Retinal pigment epithelial cell (primary cell): Measurements from ENCODE around the gene SF3B4.

Experiments
- DNase-seq: peaks from one replicate; pipeline ENCODE4 v3.0.0-alpha.2; 2010; ENCODE audit warnings: low read depth
- H3K4me3 ChIP-seq: 2 replicates; pipeline ENCODE4 v1.5.1; 2011; ENCODE audit warnings: mild to moderate bottlenecking, low read length, control low read depth, moderate library complexity
- TF ChIP-seq, protein P1 (sequence below): conservative IDR thresholded peaks from 2 replicates; pipeline ENCODE4 v1.5.1; 2011; ENCODE audit warnings: low read depth, low read length, control low read depth, inconsistent platforms

Gene SF3B4, protein sequence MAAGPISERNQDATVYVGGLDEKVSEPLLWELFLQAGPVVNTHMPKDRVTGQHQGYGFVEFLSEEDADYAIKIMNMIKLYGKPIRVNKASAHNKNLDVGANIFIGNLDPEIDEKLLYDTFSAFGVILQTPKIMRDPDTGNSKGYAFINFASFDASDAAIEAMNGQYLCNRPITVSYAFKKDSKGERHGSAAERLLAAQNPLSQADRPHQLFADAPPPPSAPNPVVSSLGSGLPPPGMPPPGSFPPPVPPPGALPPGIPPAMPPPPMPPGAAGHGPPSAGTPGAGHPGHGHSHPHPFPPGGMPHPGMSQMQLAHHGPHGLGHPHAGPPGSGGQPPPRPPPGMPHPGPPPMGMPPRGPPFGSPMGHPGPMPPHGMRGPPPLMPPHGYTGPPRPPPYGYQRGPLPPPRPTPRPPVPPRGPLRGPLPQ

DNA sequence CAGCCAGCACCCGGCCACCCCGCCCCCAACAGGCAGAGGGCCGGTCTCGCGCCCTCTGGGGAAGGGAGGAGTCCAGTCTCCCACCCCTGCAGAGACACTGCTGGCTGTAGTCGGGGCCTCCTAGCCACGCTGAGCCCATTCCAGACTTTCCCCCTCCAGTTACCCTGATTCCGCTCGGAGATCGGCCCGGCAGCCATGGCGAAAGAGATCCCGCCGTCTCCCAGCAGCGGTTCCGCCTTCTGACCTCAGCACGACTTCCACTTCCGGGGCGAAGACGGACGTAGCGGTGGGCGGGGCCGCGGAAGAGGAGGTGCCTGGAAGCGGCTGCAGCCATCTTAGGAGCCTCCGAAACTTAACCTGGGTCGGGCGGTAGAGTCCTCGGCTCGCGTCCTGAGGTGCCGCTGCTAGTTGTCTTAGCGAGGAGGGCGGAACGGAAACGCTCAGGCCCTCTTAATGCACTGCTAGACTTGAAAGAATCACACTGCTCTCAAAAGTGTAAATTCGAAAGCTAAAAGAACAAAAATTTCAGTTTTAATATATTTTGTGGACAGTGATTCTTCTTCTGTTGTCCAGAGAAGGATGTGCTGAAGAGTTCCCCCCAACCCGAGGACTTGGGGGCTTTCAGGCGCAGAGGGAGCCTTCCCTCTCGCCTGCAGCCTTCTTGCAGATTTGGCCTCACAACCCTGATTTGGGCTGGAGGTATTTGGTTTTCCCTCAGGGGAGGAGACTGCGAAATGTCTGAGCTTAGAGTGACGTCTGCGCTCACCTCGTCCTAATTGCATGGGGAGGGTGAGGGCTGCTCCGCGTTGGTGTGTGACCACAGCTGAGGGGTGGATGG lies at the start of gene SF3B4:
TSS of gene SF3B4 (minus strand) at position 241 of the 838 bp plus-strand sequence. CDS start at position 197, 44 bp downstream.
- peak within 1 kb of the TSS; percentile 91 for H3K4me3 ChIP-seq
- DNase-seq: peak; percentile 58
- TF ChIP-seq, protein P1, sequence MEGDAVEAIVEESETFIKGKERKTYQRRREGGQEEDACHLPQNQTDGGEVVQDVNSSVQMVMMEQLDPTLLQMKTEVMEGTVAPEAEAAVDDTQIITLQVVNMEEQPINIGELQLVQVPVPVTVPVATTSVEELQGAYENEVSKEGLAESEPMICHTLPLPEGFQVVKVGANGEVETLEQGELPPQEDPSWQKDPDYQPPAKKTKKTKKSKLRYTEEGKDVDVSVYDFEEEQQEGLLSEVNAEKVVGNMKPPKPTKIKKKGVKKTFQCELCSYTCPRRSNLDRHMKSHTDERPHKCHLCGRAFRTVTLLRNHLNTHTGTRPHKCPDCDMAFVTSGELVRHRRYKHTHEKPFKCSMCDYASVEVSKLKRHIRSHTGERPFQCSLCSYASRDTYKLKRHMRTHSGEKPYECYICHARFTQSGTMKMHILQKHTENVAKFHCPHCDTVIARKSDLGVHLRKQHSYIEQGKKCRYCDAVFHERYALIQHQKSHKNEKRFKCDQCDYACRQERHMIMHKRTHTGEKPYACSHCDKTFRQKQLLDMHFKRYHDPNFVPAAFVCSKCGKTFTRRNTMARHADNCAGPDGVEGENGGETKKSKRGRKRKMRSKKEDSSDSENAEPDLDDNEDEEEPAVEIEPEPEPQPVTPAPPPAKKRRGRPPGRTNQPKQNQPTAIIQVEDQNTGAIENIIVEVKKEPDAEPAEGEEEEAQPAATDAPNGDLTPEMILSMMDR: no peak

DNA sequence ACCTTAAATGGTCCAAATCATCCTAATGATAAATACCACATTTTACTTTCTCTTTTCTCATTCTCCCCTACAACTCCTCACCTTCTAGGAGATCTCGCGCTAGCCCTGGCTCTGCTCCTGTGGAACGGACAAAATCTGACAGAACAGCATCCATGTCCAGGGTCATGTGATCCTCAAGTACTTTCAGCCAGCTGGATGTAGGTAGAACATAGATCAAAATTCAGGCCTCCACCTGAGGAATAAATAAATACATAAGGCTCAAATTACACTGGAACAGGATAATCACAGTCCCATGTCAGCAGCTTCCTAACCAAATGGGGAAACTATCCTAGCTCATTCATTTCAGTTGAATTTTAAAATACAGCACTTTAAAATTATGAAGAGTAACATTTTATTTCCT lies 49.7 kb upstream of the SF3B4 start:
- H3K4me3 ChIP-seq: no peak overlapping the region
- no peak for DNase-seq
- TF ChIP-seq, protein P1: no peak

DNA sequence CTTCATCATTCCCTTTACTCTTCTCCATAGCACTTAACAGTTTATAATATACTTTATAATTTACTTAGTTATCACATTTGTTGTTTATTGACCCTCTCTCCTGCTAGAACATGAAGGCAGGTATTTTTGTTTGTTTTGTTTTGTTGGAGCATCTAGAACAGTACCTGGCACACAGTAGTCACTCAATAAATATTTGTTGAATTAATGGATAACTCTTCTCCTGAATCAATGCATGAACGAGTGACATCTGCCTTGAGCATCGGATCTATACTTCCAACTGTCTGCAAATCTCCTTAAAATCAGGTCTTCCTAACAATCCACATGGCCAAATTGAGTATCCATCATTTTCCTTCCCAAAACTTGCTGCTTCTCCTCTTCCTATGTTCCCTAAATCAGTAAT lies 44.9 kb upstream of the SF3B4 start:
- DNase-seq: no peak
- no peak overlapping the region for H3K4me3 ChIP-seq
- TF ChIP-seq, protein P1: no peak

DNA sequence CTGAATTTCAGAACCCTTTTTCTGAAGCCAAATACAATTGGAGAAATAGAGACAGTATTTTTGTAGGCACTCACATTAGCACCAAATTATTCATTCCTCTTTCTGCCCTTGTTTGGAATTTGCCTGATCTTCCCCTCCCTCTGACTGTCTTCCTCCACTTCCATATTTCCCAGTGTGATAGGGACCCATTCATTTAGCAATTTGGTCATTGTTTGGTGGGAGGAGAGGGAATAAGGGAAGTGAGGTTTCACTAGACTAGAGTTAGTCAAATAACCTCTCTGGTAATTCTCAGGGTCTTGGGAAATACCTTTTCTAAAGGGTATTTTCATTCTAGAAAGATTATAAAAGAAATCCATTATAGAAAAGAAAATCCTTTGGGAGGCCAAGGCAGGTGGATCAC lies 40.0 kb upstream of the SF3B4 start:
- DNase-seq: no peak
- TF ChIP-seq, protein P1: no peak

DNA sequence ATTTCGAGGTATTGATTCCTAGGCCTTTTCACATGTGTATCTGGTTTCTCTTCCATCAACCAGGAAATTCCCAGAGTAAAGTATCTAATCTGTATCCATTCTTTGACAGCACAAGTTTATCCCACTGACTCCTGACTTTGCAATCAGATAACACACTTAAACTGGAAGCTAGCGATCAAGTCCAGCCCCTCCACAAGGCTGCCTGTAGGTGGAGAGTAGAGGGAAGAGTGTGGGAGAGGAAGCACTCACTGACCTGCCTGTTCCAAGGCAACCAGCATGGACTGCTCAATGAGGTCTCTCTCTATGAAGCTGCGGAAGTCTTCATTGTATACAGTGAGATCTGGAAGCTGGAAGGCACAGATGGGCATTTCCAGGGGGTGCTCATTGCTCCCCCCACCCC lies 39.4 kb upstream of the SF3B4 start:
- no peak for DNase-seq
- TF ChIP-seq, protein P1: no peak
- no peak overlapping the region for H3K4me3 ChIP-seq

More for the DNA sequence above, 40.0 kb upstream of the SF3B4 start:
- H3K4me3 ChIP-seq: no peak overlapping the region

DNA sequence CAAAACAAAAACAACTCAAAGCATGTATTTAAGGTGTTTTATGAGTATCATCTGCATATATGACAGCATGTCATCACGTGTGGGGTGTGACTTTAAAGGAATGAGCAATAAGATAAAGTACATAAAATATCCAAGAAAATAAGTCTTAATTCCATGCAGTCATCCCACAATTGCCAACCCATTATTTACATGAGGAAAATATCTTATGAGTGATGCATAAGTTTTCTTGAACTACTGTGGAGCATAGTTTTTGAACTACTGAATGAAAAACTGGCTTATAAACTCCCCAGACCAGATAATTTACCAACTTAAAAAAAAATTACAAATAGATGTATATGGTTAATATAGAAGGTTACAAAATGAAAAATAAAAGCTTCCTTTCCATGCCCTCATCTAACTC lies 38.8 kb upstream of the SF3B4 start:
- no peak for DNase-seq
- TF ChIP-seq, protein P1: no peak
- no peak overlapping the region for H3K4me3 ChIP-seq
